GM18868 (cell line): ENCODE measurements around the gene PCDH18.
A peak's percentile ranks its signal among the peaks of the same experiment; 100 is the strongest.
"Not testable (repeated sequence)": the region's sequence is repeated elsewhere in the genome, so short reads cannot be mapped to it uniquely, and the experiment has no call there.

Source experiments
- ATAC-seq: cut with Tn5 transposase; IDR thresholded peaks from one replicate; pipeline ENCODE4 v1.9.1; 2021; ENCODE audit warnings: mild to moderate bottlenecking, moderate library complexity; ENCODE audit not compliant: unreplicated experiment

PCDH18 gene

GRCh38 chr4:137531986-137532868 lies at the start of gene PCDH18:
Gene PCDH18 (minus strand): TSS chr4:137532494. CDS start chr4:137532088, 406 bp downstream.
- ATAC-seq = peak; percentile 83

GRCh38 chr4:137576446-137576845 lies 44.2 kb upstream of the PCDH18 start:
- no peak for ATAC-seq

- no peak for ATAC-seq
Measured at GRCh38 chr4:137572647-137573046, 40.4 kb upstream of the PCDH18 start.

- ATAC-seq = peak; percentile 40
Measured at GRCh38 chr4:137572163-137572562, 39.9 kb upstream of the PCDH18 start.

- no peak for ATAC-seq
Measured at GRCh38 chr4:137559801-137560200, 27.5 kb upstream of the PCDH18 start.

- ATAC-seq = no peak
Measured at GRCh38 chr4:137558951-137559350, 26.7 kb upstream of the PCDH18 start.

GRCh38 chr4:137545461-137545861 lies 13.2 kb upstream of the PCDH18 start:
- no peak for ATAC-seq

- no peak for ATAC-seq
Measured at GRCh38 chr4:137543648-137544047, 11.4 kb upstream of the PCDH18 start.

- no peak for ATAC-seq
Measured at GRCh38 chr4:137543198-137543597, 10.9 kb upstream of the PCDH18 start.

- ATAC-seq = no peak
Measured at GRCh38 chr4:137541876-137542646, 9.8 kb upstream of the PCDH18 start.

- ATAC-seq = peak; percentile 45
Measured at GRCh38 chr4:137541181-137541580, 8.9 kb upstream of the PCDH18 start.

GRCh38 chr4:137540356-137540755 lies 8.1 kb upstream of the PCDH18 start:
- no peak for ATAC-seq

GRCh38 chr4:137538526-137538925 lies 6.2 kb upstream of the PCDH18 start:
- no peak for ATAC-seq

GRCh38 chr4:137537807-137538206 lies 5.5 kb upstream of the PCDH18 start:
- ATAC-seq = not testable (repeated sequence)

- no peak for ATAC-seq
Measured at GRCh38 chr4:137536789-137537561, 4.7 kb upstream of the PCDH18 start.

GRCh38 chr4:137535718-137536117 lies 3.4 kb upstream of the PCDH18 start:
- ATAC-seq = no peak

GRCh38 chr4:137534516-137534915 lies 2.2 kb upstream of the PCDH18 start:
- ATAC-seq = no peak

GRCh38 chr4:137533855-137534254 lies 1.6 kb upstream of the PCDH18 start:
- no peak for ATAC-seq

- no peak for ATAC-seq
Measured at GRCh38 chr4:137532869-137533236, 559 bp upstream of the PCDH18 start.

- no peak for ATAC-seq
Measured at GRCh38 chr4:137531168-137531985, 917 bp downstream of the PCDH18 start.
